Measurements from ENCODE around the gene SPATA31E1. TPM values are rescaled to one million over a fixed set of nuclear protein-coding genes. Genes with fewer than 3 reads are reported as not detected.
A peak's percentile ranks its signal among the peaks of the same experiment; 100 is the strongest.

Gene SPATA31E1
- total RNA-seq, 6 experiments from 2014 or later = not detected

DNA sequence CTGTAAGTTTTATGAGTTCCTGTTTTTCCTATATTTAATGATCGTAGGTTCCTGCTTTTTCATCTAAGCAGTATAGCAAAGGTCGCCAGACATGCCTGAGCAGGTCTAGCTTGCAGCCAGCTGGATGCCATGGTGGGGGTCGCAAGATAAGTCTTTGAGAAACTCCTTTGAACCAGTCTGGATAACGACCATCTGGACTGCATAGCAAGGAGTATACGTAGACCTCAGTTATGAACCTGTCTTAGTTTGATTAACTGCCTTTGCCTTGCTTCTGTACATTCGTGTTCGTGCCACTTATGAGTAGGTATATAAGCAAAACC lies 8.4 kb upstream of the SPATA31E1 start:
- H3K27ac Mint-ChIP-seq = no peak overlapping the region
- peaks cover 42% of the 10 kb centered on the region for H3K4me1 Mint-ChIP-seq (ENCODE audit: low read depth)
- peaks cover 21% of the 10 kb centered on the region for H3K36me3 Mint-ChIP-seq (ENCODE audit: low read depth)
- no peak overlapping the region for H3K4me3 Mint-ChIP-seq
- TF ChIP-seq, protein P1, sequence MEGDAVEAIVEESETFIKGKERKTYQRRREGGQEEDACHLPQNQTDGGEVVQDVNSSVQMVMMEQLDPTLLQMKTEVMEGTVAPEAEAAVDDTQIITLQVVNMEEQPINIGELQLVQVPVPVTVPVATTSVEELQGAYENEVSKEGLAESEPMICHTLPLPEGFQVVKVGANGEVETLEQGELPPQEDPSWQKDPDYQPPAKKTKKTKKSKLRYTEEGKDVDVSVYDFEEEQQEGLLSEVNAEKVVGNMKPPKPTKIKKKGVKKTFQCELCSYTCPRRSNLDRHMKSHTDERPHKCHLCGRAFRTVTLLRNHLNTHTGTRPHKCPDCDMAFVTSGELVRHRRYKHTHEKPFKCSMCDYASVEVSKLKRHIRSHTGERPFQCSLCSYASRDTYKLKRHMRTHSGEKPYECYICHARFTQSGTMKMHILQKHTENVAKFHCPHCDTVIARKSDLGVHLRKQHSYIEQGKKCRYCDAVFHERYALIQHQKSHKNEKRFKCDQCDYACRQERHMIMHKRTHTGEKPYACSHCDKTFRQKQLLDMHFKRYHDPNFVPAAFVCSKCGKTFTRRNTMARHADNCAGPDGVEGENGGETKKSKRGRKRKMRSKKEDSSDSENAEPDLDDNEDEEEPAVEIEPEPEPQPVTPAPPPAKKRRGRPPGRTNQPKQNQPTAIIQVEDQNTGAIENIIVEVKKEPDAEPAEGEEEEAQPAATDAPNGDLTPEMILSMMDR (IDR thresholded peaks at IDR 0.05) = no peak
- H3K27me3 Mint-ChIP-seq (ENCODE audit: insufficient read depth) = peaks cover 3% of the 10 kb centered on the region; the same call in 1 of the 2 replicates
- peaks cover 13% of the 10 kb centered on the region for H3K9me3 Mint-ChIP-seq
- DNase-seq = no peak

DNA sequence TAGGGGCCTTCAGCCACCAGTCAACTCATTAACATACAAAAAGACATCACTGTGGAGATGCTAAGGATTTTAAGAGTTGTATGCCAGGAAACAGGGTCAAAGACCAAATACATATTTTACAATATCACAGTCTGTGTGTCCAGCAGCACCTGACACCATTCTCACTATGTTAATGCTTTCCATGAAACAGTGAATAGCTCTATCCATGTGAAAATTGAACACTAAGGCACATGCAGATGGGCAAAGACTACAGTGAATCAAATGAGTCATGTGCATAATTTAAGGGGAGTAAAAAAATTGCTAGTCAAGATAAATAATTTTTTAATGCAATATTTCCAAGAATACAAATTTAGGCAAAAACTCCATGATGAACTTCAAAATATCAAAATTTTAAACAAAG lies 7.6 kb upstream of the SPATA31E1 start:
- H3K4me3 Mint-ChIP-seq = no peak overlapping the region
- peaks cover 43% of the 10 kb centered on the region for H3K4me1 Mint-ChIP-seq (ENCODE audit: low read depth)
- no peak for DNase-seq
- H3K27me3 Mint-ChIP-seq (ENCODE audit: insufficient read depth) = peaks cover 3% of the 10 kb centered on the region; the same call in 1 of the 2 replicates
- H3K27ac Mint-ChIP-seq = no peak overlapping the region
- H3K36me3 Mint-ChIP-seq (ENCODE audit: low read depth) = peaks cover 15% of the 10 kb centered on the region
- TF ChIP-seq, protein P1 (IDR thresholded peaks at IDR 0.05) = no peak
- H3K9me3 Mint-ChIP-seq = peaks cover 13% of the 10 kb centered on the region

DNA sequence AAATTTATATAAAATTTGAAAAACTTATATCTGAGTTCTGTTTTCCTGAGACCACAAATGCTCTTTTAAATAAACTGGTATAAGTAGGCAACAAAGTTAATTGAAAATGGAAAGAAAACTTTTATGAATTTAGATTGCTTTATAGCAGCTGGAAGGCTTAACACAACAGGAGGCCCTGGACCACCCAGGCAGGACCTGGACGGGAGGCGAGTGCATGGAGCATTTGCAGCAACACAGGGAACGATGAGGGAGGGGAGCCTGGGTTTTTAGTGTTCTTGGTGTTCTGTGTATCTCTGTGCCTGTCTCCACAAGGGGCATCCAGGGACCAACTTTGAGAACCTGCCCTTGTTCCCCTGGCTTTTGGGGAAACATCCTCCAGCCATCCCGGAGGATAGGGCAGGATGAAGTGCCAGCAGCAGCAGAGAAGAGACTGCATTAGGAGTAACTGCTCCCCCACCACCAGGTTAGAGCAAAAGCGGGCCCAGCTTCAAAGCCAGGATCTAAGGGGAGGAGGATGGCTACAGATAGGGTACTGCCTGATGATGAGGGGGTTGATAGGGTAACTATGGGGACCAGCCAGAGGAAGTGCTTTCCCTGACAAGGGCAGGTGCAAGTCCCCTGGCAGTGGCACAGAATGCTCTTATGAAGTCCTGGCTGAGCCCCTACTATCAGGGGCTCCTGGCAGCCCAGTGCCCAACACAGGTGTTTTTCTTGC lies 6.7 kb upstream of the SPATA31E1 start:
- H3K36me3 Mint-ChIP-seq (ENCODE audit: low read depth) = peaks cover 15% of the 10 kb centered on the region
- H3K4me3 Mint-ChIP-seq = no peak overlapping the region
- H3K27me3 Mint-ChIP-seq (ENCODE audit: insufficient read depth) = peaks cover 3% of the 10 kb centered on the region; the same call in 1 of the 2 replicates
- H3K27ac Mint-ChIP-seq = no peak overlapping the region
- peaks cover 13% of the 10 kb centered on the region for H3K9me3 Mint-ChIP-seq
- TF ChIP-seq, protein P1 (IDR thresholded peaks at IDR 0.05) = no peak
- peaks cover 43% of the 10 kb centered on the region for H3K4me1 Mint-ChIP-seq (ENCODE audit: low read depth)
- no peak for DNase-seq

DNA sequence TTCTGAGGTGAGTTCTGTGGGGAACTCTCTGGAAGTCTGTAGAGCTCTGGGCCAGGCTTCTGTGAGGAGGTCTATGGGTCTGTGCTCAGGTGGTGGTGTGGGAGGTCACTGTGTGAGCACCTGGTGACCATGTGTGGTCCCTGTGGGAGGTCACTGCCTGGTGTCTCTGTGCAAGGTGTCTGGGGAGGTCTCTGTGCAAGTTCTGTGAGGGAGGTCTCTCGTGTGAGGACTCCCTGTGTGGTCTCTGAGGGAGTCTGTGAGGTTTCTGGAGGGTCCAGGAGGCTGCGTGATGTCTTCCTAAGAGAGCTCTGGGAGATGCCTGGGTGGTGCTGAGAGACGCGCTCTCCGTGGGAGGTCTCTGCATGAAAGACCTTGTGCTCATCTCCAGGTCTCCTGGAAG lies 6.0 kb upstream of the SPATA31E1 start:
- peak overlapping the region; percentile 49; the same call in 1 of the 2 replicates for H3K27ac Mint-ChIP-seq
- peaks cover 13% of the 10 kb centered on the region for H3K9me3 Mint-ChIP-seq
- DNase-seq = no peak
- H3K27me3 Mint-ChIP-seq (ENCODE audit: insufficient read depth) = peaks cover 3% of the 10 kb centered on the region; the same call in 1 of the 2 replicates
- peaks cover 15% of the 10 kb centered on the region for H3K36me3 Mint-ChIP-seq (ENCODE audit: low read depth)
- no peak overlapping the region for H3K4me3 Mint-ChIP-seq
- TF ChIP-seq, protein P1 (IDR thresholded peaks at IDR 0.05) = no peak
- H3K4me1 Mint-ChIP-seq (ENCODE audit: low read depth) = peaks cover 43% of the 10 kb centered on the region

DNA sequence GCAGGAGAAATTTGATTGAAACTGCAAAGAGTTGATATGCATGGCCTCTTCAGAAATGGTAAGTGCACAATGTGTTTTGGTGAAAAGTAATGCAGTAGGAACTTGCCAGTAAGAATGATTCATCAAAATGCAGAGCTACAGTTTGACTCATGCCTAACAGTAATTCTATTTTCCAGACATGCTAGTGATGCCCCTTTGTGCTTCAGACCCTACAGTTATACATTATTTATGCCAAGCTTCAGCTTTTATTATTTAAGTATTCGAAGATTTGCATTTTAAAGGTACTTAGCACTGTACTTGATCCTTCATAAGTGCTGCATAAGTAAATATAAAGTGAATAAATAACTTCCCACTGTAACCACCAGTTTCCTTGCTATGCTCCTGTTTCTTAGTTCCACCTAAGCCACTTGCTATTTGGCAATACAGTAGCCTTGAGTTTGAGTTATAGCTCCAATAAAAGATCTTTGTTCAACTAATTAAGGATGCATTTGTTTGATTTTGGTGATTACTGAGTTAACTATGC lies 3.6 kb upstream of the SPATA31E1 start:
- H3K9me3 Mint-ChIP-seq = peaks cover 13% of the 10 kb centered on the region
- peaks cover 3% of the 10 kb centered on the region; the same call in 1 of the 2 replicates for H3K27me3 Mint-ChIP-seq (ENCODE audit: insufficient read depth)
- peak overlapping the region; percentile 85 for H3K27ac Mint-ChIP-seq
- TF ChIP-seq, protein P1 (IDR thresholded peaks at IDR 0.05) = no peak
- DNase-seq = peak; percentile 72
- peaks cover 36% of the 10 kb centered on the region for H3K4me1 Mint-ChIP-seq (ENCODE audit: low read depth)
- H3K36me3 Mint-ChIP-seq (ENCODE audit: low read depth) = peaks cover 15% of the 10 kb centered on the region
- peak overlapping the region; percentile 23; the same call in 1 of the 2 replicates for H3K4me3 Mint-ChIP-seq

Data from HFFc6 (cell line).